ENCODE results near the gene IL17RA. TPM values are rescaled to one million over a fixed set of nuclear protein-coding genes. Genes with fewer than 3 reads are reported as not detected.
"Not testable (repeated sequence)": the region's sequence is repeated elsewhere in the genome, so short reads cannot be mapped to it uniquely, and the experiment has no call there.

The IL17RA gene, protein sequence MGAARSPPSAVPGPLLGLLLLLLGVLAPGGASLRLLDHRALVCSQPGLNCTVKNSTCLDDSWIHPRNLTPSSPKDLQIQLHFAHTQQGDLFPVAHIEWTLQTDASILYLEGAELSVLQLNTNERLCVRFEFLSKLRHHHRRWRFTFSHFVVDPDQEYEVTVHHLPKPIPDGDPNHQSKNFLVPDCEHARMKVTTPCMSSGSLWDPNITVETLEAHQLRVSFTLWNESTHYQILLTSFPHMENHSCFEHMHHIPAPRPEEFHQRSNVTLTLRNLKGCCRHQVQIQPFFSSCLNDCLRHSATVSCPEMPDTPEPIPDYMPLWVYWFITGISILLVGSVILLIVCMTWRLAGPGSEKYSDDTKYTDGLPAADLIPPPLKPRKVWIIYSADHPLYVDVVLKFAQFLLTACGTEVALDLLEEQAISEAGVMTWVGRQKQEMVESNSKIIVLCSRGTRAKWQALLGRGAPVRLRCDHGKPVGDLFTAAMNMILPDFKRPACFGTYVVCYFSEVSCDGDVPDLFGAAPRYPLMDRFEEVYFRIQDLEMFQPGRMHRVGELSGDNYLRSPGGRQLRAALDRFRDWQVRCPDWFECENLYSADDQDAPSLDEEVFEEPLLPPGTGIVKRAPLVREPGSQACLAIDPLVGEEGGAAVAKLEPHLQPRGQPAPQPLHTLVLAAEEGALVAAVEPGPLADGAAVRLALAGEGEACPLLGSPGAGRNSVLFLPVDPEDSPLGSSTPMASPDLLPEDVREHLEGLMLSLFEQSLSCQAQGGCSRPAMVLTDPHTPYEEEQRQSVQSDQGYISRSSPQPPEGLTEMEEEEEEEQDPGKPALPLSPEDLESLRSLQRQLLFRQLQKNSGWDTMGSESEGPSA
- polyA plus RNA-seq (2011; rRNA removed) (20.3 and 22.3 TPM in 2 replicates), polyA minus RNA-seq (2011; rRNA and poly(A)+ RNA removed) (12.5 and 16.9 TPM in 2 replicates)

DNA sequence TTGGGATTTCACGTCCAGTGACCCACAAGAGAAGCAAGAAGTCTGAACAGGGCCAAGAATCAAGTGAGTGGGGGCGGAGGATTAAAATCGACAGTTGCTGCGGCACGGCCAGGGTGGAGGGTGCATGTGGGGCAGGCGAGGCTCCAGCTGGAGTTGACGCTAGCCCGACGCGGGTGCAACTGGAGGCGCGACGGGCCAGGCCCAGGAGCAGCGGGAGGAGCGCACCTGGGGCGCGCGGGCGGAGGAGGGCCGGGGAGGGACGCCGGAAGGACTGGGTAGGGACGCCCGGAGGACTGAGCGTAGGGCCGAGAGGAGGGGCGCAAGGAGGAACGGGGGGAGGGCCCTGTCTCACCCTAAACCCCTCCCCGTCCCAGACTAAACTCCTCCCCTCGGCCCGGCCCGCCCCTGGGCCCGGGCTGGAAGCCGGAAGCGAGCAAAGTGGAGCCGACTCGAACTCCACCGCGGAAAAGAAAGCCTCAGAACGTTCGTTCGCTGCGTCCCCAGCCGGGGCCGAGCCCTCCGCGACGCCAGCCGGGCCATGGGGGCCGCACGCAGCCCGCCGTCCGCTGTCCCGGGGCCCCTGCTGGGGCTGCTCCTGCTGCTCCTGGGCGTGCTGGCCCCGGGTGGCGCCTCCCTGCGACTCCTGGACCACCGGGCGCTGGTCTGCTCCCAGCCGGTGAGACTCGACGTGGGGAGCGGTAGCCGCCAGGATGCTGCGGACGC is at the start of gene IL17RA:
IL17RA (plus strand) TSS at position 447 of the 723 bp plus-strand sequence; CDS start at position 539, 92 bp downstream.
- POLR2A ChIA-PET, result interaction anchor here (0.9 kb wide), 1 partner anchor 87 kb away, joined by 3 read pairs; no protein-coding TSS in a partner anchor
- TF ChIP-seq, protein P1, sequence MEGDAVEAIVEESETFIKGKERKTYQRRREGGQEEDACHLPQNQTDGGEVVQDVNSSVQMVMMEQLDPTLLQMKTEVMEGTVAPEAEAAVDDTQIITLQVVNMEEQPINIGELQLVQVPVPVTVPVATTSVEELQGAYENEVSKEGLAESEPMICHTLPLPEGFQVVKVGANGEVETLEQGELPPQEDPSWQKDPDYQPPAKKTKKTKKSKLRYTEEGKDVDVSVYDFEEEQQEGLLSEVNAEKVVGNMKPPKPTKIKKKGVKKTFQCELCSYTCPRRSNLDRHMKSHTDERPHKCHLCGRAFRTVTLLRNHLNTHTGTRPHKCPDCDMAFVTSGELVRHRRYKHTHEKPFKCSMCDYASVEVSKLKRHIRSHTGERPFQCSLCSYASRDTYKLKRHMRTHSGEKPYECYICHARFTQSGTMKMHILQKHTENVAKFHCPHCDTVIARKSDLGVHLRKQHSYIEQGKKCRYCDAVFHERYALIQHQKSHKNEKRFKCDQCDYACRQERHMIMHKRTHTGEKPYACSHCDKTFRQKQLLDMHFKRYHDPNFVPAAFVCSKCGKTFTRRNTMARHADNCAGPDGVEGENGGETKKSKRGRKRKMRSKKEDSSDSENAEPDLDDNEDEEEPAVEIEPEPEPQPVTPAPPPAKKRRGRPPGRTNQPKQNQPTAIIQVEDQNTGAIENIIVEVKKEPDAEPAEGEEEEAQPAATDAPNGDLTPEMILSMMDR (IDR thresholded peaks at IDR 0.05; ENCODE audit: low read depth, low read length), result no peak
- peak; percentile 44 for DNase-seq (ENCODE audit: low read depth, low spot score)
- Histone ChIP-seq H3K27ac (ENCODE audit: low read depth, low read length) (no peak within 1 kb of the TSS), H3K9me3 (ENCODE audit: control insufficient read depth, insufficient read depth, low read length) (no peaks in the 10 kb centered on the region; the same call in 1 of the 2 replicates), H3K4me3 (ENCODE audit: low read depth, low read length) (peak within 1 kb of the TSS; percentile 79), H3K27me3 (ENCODE audit: control insufficient read depth, insufficient read depth, low read length) (no peaks in the 10 kb centered on the region)
- CTCF ChIA-PET, result interaction anchor here (1.2 to 2.9 kb wide), 3 partner anchors 10 to 416 kb away, joined by 3 to 26 read pairs (median 4); no protein-coding TSS in a partner anchor

DNA sequence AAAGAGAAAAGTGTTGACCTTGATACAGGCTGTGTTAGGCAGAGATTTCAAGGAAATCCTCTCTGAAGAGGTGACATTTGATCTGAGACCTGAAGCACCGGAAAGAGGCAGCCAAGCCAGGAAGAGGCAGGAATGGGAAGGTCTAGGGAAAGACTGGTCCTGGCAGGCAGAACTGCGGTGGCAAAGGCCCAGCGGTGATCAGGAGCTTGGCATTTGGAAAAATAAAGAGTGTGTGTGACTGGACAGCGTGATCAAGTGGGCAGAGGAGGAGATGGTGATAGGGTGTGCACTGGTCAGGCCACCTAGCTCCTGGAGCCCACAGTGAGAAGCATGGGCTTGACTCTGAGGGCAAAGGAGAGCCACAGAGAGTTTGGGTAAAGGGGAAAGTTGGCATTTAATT is 49.6 kb upstream of the IL17RA start:
- CTCF ChIA-PET, result no interaction called here
- TF ChIP-seq, protein P1 (IDR thresholded peaks at IDR 0.05; ENCODE audit: low read depth, low read length), result no peak
- POLR2A ChIA-PET, result no interaction called here

DNA sequence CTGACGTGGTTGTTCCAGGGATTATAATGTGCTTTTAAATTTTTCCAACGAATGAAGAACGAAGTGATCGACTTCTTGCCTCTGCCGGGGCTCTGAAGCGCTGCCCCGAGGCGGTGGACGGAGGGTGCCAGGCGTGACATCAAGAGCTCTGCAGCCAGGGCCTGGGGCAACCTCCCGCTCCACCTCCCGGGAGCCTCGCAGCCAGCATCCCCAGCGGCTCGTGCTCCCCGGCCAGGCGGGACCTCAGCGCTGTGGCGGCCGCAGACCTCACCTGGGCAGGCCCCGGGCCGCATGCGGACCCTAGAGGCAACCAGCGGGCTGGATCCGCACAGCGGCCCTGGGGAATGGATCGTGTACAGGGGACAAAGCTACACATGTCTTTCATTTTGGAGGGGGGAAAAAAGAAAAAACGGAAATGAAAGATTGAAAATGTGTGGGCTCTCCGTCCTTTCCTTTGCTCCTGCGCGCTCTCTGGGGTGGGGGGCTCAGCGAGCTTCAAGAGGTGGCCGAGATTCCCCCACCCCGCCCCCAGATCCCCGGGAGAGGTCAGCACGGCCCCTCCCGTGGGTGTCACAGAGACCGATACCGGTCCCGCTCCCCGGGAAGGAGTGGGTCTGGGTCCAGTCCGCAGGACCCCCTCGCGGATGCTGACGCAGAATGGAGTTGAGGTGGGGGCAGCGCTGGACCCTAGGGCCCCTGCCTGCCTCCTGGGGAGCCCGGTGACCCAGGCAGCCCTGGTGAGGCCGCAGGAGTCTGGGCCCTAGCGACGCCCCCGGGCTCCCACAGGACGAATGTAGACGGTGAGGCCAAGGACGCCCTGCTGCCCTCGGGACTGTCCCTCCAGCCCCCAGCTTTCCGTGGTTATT is 48.6 kb upstream of the IL17RA start:
- H3K4me3 ChIP-seq (ENCODE audit: low read depth, low read length); DNase-seq (ENCODE audit: low read depth, low spot score); POLR2A ChIA-PET; H3K27me3 ChIP-seq (ENCODE audit: control insufficient read depth, insufficient read depth, low read length); H3K9me3 ChIP-seq (ENCODE audit: control insufficient read depth, insufficient read depth, low read length); CTCF ChIA-PET; H3K27ac ChIP-seq (ENCODE audit: low read depth, low read length): not testable (repeated sequence)

More for the DNA sequence above, 49.6 kb upstream of the IL17RA start:
- Histone ChIP-seq H3K4me3 (ENCODE audit: low read depth, low read length) (no peak overlapping the region), H3K9me3 (ENCODE audit: control insufficient read depth, insufficient read depth, low read length) (peaks cover 7% of the 10 kb centered on the region), H3K27ac (ENCODE audit: low read depth, low read length) (no peak overlapping the region), H3K27me3 (ENCODE audit: control insufficient read depth, insufficient read depth, low read length) (no peaks in the 10 kb centered on the region)
- no peak for DNase-seq (ENCODE audit: low read depth, low spot score)

DNA sequence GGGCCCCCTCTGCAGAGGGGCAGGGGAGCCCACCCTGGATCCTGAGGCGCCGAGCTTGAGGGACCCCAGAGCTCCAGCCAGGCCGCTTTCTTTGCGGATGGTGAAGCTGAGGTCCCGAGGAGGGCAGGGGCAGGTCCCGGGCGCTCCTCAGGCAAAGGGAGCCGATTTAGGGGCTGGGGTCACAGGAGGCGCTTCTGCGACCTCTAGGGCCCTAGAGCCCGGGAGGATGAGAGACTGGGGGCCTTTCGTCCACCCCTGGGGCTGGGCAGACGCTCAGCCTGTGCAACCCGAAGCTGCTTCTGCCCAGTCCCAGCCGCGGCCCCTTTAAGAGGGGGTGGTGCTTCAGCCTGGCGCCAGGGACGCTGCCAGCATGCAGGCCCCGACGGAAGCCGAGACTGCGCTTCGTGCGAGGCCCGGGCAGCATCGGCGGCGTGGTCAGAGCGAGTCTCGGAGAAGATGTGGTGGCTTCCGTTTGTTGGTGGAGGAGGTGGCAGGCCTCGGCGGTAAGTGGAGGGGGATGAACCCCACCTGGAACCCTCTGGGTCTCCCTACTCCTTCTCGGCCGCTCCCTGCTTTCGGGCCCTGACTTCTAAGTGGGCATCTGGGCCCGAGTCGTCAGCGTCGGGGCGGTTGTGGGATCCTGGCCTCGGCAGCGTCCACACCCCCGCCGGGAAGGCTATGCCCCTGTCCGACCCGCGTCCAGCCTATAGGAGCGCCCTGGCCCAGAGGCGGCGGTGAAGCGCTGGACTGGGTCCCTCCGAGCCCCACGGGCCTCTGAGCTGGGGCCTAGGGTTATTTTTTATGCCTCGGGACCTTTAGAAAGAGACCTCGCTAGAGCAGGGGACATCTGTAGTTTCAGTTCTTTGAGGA is 47.7 kb upstream of the IL17RA start:
- POLR2A ChIA-PET; H3K27ac ChIP-seq (ENCODE audit: low read depth, low read length): not testable (repeated sequence)

DNA sequence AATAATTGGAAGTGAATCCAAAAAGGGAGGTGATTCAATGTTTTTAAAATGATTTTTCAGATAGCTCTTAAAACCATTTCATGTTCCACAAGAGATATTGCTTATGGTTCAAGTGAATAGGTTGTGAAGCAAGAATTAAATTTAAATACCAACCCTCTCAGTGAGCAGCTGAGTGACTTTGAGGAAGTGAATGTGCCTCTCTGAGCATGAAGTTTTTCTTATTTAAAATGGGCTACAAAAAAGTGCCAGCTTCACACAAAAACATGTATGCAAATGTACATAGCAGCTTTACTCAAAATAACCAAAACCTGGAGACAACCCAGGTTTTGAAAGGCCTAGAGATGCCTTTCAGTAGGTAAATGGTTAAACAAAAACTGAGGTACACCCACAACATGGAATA is 41.3 kb upstream of the IL17RA start:
- H3K27me3 ChIP-seq (ENCODE audit: control insufficient read depth, insufficient read depth, low read length), result no peaks in the 10 kb centered on the region
- POLR2A ChIA-PET, result no interaction called here
- CTCF ChIA-PET, result interaction anchor here (3.1 kb wide), 1 partner anchor 14 kb away, joined by 13 read pairs; no protein-coding TSS in a partner anchor
- no peak overlapping the region for H3K27ac ChIP-seq (ENCODE audit: low read depth, low read length)
- no peaks in the 10 kb centered on the region for H3K9me3 ChIP-seq (ENCODE audit: control insufficient read depth, insufficient read depth, low read length)
- DNase-seq (ENCODE audit: low read depth, low spot score), result no peak
- TF ChIP-seq, protein P1 (IDR thresholded peaks at IDR 0.05; ENCODE audit: low read depth, low read length), result no peak
- no peak overlapping the region for H3K4me3 ChIP-seq (ENCODE audit: low read depth, low read length)

More for the DNA sequence above, 47.7 kb upstream of the IL17RA start:
- DNase-seq (ENCODE audit: low read depth, low spot score); H3K9me3 ChIP-seq (ENCODE audit: control insufficient read depth, insufficient read depth, low read length); H3K4me3 ChIP-seq (ENCODE audit: low read depth, low read length); H3K27me3 ChIP-seq (ENCODE audit: control insufficient read depth, insufficient read depth, low read length); CTCF ChIA-PET: not testable (repeated sequence)

All from AG04450 (cell line).